ENCODE data around the gene UPB1.

Gene UPB1

GRCh38 chr22:24566899-24567511 lies 71.9 kb downstream of the UPB1 start:
- no peak for DNase-seq

- no peak for DNase-seq
Observed at GRCh38 chr22:24567668-24568067, 72.5 kb downstream of the UPB1 start.

- DNase-seq, result no peak
Observed at GRCh38 chr22:24571266-24571665, 76.1 kb downstream of the UPB1 start.

DNA sequence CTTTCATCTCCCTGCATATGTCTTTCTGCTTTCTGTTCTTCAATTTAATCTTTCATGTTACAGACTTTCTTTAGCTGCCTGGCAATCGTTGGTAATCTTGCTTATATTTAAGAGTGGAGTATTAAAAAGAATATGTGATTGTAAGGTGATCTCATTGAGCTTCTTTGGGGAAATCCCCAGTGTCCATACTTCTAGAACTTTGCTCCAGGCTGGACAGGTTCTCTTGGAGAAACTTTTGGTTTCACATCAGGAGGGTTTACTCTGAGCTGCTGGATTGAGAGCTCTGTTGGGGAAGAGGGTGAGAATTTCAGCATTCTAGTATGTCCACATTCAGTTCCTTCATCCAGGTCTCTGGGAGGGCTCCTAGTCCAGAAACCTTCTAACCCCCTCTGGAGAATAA lies 81.6 kb downstream of the UPB1 start:
- no peak for DNase-seq

Data from activated gamma-delta T cell (primary cell).